GM23248 (cell line): ENCODE results near the gene BBS7.

Experiments
- EZH2 ChIP-seq: fragments of 200-600 bp; sonication (generic); IDR thresholded peaks from 2 replicates; pipeline ENCODE4 v1.6.1; 2018; ENCODE audit warnings: antibody characterized with exemption, mild to moderate bottlenecking; ENCODE audit not compliant: insufficient read depth, poor library complexity, severe bottlenecking
- EZH2phosphoT487 ChIP-seq: fragments of 200-600 bp; sonication (generic); IDR thresholded peaks from 2 replicates; pipeline ENCODE4 v1.6.1; 2018; ENCODE audit warnings: antibody characterized with exemption, moderate library complexity, mild to moderate bottlenecking, low read depth; ENCODE audit not compliant: insufficient read depth

DNA sequence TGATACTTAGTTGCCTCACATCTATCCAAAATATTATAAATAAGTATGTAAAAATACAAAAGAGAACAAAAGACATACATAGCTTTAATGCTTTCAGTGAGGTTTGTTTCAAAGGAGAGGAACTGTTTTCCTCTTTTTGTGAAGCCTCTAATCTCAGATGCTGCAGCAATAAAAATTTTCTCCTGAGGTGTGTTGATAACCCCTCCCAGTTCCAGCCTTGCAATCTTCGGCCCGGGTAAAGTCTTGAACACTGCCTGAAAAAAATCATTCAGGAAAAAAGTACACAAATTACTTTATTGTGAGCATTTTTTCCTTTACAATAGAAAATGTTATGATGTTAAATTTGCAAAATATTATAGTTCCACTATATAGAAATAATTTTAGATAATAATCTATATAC is 8.8 kb downstream of the BBS7 start:
- no peak for TF ChIP-seq EZH2phosphoT487
- TF ChIP-seq EZH2: no peak
